HG02840 (cell line): ENCODE measurements around the gene CSMD2.
"Not testable (repeated sequence)": the region's sequence is repeated elsewhere in the genome, so short reads cannot be mapped to it uniquely, and the experiment has no call there.

Source experiments
- ATAC-seq: cut with Tn5 transposase; IDR thresholded peaks from one replicate; pipeline ENCODE4 v1.9.1; 2021; ENCODE audit warnings: mild to moderate bottlenecking, moderate library complexity, moderate number of reproducible peaks; ENCODE audit not compliant: unreplicated experiment, low FRiP score

Gene CSMD2

DNA sequence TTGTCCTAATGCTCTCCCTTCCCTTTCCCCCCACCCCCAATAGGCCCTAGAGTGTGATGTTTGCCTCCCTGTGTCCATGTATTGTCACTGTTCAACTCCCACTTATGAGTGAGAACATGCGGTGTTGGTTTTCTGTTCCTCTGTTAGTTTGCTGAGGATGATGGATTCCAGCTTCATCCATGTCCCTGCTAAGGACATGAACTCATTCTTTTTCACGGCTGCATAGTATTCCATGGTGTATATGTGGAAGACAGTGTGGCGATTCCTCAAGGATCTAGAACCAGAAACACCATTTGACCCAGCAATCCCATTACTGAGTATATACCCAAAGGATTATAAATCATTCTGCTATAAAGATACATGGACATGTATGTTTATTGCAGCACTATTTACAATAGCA lies 148.7 kb downstream of the CSMD2 start:
- ATAC-seq = not testable (repeated sequence)

DNA sequence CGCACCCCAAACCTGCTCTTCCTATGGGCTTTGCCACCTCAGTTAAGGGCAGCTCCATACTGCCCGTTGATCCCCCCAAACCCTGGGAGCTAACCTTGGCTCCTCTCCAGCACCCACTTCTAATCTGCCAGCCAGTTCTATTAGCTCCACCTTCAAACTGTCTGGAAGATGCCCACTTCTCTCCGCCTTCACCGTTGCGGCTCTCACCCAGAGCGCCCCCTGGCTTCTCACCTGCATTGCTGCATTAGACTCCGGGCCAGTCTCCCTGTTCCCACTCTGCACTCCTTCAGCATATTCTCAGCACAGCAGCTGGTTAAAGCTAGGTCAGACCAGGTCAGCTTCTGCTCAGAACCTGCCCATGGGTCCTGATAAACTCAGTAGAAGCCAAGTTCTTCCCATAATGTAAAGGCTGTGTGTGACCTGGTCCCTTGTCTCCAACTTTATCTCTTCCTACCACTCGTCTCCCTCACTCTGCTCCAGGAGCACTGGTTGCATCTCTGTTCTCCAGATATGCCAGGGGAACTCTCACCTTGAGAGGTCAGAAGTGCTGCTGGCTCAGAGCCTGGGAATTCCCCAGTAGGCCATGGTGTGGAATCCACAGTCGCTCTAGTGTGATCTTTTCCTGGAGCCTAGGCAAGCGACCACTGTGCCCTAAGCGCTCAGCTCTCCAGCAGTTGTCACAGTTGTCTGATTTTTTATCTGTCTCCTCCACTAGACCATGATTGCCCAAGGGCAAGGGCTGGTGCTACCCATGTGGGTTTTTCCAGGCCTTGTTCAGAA lies 150.9 kb downstream of the CSMD2 start:
- no peak for ATAC-seq

DNA sequence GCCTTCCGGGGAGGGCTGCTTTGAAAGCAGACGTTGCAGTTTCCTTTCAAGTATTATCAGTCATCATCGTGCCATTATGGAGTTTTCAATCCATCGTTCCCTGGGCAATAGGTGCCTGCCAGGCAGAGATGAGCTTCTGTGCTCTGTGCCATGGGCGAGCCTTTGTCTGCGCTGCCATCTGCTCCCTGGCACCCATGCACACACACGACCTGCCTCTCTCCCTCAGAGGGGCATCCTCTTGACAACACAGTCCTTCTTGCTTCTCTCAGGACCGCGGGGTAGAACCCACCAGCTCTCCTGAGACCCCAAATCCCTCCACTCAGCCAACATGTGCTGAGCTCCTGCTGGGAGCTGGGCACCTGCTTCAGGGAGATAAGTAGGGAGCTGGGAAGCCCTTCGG lies 151.9 kb downstream of the CSMD2 start:
- ATAC-seq = no peak

DNA sequence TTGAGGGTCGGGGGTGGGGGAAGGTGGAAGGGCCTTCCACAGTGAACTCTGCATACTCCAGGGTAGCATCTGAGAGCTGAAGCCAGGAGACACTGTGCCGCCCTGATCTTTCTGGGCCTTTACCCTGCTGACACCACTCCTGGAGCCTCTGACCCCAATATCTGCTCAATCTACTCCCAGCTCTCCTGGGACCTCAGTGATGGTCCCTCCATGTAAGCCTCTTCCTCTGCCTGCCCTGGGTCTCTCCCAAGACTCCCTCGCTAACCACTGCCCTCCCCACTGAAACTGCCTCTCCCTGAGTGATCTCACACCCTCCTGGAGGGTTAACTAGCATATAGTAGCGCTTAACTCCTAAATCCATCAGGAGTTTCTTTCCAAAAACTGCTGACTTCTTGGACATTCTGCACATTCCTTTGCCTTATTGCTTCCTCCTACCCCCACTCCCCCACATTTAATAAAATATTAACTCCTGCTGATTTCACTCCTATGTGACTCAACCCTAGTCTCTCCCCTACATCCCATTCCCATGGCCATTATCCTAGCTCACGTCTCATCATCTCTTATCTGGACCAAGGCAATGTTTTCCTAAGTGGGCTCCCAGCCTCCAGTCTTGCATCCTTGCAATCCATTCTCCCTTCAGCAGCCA lies 155.6 kb downstream of the CSMD2 start:
- ATAC-seq = no peak

DNA sequence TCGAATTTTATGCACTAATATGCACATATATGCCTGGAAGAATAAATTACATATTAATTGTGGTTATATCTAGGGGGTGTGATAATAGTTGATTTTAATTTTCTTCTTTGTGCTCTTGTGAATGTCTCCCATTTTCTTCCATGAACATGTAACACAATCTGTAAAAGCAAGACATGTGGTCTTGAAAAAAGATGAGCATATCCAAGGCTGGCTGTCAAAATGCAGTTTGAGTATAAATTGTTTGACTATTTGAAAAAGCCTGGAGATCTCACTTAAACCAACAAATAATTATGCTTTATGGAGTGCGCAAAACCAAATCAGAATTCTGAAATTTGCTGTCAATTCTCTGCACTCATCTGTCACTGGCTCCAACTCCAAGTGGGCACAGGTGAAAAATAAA lies 157.3 kb downstream of the CSMD2 start:
- no peak for ATAC-seq

DNA sequence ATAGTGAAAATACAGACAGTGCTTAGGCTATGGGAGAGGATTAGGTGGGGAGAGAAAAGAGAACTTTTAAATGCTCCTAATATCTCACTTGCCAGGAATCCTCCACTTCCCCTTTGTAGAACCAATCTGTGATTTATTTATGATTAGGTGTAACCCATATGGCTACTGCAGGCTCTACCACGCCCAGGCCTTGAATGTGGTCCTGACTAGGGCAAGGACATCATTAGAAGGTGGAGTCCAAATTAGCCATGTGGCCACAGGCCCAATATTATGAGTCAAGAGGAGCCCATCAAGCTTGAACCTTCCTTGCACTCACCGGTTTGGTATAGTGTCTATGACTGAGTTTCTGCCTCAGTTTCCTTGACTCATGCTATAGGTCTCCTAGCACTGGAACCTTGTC lies 159.7 kb downstream of the CSMD2 start:
- no peak for ATAC-seq

DNA sequence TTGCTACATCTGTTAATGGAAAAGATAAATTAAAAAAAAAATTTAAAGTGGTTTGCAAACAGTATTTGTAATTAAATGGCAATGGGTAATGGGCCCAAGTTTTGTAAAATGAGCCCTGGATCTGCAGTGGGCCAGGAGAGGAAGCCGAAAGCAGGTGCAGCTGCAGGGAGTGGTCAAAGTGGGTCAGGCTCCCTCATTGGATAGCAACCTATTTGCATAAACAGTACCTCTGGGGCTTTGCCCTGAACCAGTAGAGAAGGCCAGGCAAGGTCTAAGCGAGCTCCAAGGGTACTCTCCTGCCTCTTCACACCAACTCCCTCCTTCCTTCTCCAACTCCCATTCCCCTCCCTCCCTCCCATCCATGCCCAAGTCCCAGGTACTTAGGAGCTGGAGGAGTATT lies 162.2 kb downstream of the CSMD2 start:
- no peak for ATAC-seq

DNA sequence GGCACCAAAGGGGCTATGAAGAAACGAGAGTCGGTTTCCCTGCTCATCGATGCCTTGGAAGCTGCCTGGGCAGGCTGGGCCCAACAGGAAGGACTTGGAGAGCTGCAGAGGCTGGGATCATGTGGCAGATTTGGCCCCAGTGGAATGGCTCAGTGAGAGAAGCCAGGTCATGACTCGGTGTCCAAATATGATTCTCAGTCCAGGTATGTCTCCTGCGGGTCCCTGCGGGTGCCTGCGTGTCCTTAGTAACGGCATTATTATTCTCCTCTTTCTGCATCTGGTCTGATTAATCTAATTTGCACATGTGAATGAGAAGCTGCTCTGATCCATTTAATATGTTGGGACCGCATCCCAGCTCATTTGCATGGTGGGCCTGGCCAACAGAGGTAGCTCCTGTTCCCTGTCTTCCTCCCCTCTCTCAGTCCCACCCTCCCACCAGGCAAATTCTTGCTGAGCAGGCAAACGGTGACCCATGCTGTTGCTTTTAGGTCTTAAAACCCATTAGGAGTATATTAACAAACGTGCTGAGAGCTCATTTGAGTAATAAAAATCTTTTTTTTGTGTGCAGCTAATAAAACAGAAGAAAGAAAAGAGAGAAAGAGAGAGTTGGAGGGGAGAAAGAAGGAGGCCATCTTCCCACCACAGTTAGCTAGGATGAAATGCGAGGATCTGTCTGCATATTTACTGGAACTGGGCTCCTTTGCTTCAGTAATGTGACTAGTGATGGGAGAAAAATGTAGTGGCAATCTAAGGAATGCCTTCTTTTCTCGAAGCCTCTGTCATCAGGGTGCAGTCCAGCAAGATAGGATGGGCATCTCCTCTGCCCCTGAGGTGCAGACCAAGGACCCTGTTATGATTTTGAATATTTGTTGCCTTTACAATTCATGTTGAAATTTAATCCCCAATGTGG lies 167.6 kb downstream of the CSMD2 start:
- ATAC-seq = no peak

DNA sequence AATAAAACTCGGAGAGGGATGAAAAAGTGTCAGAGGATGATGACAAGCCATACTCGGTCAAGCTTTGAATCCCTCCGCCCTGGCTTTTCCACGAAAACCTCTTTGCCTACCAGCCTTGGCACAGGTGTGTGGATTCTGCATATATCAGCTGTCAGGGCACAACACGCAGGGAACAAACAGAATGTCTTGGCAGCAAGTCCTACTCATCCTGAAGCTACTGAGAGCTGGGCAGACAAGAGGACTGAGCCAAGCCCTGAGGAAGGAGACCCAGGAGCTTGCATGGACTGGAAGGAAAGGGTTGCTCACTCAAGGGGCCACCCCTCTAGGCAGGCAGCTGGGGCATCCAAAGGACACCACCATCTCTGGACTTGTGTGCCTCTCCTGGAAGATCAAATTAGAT lies 168.7 kb downstream of the CSMD2 start:
- no peak for ATAC-seq

DNA sequence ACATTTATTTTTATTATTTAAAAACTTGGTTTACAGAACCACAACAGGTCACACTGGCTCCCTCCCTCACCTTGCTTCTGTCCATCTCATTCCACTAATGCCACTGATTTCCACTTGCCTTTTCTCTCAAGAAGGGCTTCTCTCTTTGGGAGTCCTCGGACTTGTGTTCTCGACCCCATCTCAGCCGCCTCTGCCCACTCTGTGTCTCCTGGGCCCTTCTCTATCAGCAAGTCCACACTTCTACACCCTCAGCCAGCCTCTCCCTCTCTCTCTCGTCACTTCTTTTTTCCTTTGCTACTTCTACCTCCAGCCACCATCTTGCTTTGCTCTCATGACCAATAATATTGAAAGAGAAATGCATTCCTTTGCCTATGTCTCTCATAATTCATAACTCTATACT lies 171.7 kb downstream of the CSMD2 start:
- no peak for ATAC-seq

DNA sequence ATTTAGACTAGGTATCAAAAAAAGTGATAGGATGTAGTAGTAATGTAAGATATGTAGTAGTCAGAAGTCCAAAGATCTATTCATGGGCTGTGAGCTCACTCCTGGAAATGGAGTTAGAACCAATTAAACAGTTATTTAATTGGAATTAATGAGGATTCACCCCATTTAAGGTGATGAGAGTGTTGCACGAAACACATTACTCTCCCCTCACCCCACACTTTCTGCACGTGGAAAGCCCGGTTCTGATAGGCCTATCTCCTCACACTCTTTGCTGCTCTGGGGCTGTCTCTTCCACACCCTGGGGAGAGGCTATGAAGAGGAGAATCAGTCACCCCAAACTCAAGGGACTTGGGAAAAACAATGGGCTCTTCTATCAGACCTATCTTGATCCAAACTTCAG lies 174.7 kb downstream of the CSMD2 start:
- ATAC-seq = no peak

DNA sequence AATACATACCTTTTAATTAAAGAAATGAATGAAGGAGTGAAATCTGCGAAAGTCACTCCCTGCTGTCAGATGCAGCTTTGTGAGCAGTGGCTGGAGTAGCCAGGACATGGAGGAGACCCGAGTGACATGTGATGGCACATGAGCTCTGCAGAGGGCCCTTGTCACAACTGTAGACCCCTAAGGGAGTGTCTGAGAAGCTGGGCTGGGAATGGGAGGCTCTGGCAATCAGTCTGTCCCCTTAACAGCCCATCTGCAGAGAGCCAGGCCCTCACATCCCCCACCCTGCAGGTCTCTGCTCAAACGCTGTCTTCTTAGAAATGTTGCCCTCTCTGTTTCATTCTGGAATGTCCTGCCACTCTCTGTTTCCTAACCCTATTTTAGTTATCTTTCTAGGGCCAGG lies 176.9 kb downstream of the CSMD2 start:
- no peak for ATAC-seq

DNA sequence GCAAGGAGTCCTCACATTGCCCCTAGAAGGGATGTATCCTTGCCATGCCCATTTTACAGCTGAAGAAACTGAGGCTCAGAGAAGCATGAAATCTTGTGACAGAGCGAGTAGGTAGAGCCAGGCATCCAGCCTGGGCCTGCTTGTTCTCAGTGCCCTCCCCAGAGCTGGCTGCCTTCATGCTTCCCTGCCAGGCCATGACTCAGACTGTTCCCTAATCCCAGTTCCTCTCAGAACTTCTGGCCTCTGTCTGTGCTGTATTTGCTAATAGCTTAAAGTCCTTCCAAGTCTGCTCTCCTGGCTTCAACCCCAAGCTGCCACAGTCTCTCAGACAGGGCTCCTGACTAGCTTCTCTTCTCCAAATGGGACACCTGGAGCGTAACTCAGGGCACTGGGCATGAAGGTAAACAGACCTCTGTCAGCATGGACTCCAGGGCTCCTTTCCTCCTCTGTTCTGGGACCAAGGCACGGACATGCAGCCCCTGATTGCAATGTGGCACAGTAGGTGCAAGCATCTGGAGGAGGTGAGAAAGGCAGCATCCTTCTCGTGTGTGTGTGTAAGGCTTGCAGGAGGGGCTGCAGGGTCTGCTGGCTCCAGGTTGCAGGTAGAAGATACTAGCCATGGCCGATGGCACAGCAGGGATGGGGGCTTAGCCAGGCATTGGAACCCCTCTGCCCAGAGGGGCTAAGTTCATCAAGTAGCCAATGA lies 178.5 kb downstream of the CSMD2 start:
- no peak for ATAC-seq

DNA sequence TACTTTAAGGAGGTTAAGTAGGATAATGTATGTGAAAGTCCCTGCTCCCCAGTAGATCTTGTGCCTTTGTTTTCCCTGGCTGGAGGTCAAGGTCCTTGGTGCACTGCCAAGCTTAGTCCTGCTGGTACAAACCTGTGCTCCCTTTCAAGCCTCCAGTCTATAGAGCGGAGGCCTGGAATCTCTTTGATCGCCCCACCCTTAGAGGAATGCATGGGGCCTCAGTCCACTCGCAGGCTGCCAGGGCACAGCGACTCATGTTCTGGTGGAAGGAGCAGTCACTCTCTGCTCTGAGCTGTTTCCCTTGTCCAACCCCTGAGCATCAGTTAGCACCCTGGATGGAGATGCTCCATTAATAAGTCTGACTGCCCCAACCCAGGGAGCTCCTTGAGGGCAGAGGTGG lies 179.4 kb downstream of the CSMD2 start:
- ATAC-seq = no peak

DNA sequence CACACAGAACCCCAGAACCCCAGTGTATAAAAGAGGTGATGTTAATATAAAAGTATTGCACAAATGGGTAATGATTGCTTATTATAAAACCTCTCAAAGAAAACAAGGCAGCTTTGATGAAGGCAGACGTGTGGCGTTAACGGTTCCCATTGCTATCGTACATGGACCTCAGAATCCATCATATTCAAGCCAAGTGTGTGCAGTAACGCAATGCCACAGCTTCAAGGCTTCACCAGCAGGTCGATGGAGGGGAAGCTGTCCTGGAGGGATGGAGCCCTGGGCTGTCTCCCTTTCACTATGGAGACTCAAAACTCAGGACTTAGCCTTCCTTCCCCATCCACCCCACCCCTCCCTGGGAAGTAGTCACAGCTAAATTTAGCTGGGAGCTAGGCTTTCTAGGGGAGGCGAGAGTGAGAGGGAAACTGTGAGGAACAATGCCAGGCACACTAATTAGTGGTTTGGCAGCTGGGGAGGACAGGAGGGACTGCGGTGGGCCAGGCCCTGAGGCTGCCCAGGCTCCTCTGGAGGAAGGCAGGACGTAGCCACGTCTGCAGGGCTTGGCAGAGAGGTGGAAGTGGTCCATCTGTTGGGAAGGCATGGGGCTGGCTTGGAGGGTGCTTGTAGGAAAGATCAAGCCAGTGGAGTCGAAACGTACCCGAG lies 180.0 kb downstream of the CSMD2 start:
- no peak for ATAC-seq

DNA sequence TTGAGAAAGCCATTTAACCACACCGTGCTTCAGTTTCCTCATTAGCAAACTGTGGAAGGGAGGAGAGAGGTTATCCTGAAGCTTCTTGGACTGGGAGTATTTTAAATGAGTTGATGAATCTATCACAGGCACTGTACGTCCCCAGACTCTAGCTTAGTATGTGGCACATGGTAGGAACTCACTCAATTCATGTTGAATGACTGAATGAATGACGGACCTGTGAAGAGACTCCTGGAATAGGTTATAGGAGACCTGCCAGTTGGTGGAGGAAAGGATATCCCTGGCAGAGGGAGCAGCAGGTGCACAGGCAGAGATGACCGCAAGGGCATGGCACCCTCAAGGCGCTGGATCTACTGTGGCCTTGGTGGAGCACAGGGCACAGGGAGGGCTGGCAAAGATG lies 182.6 kb downstream of the CSMD2 start:
- ATAC-seq = no peak

DNA sequence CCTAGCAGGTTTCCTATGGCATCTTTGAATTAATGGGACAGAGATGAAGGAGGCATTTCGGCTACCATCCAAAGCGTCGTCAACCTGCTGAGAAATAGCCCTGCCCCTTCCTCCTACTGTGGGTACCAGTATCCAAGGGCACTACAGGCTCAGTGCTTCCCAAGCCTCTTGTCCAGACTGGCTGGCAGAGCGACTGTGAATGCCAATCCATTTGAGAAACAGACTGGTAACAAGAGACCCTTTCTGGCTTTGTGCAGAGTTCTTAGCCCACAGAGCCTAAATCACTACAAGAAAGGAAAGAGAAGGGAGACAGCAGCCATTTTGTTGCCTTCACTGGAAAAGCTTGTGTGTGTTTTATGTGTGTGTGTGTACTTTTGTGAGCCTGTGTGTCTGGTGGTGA lies 185.7 kb downstream of the CSMD2 start:
- no peak for ATAC-seq

DNA sequence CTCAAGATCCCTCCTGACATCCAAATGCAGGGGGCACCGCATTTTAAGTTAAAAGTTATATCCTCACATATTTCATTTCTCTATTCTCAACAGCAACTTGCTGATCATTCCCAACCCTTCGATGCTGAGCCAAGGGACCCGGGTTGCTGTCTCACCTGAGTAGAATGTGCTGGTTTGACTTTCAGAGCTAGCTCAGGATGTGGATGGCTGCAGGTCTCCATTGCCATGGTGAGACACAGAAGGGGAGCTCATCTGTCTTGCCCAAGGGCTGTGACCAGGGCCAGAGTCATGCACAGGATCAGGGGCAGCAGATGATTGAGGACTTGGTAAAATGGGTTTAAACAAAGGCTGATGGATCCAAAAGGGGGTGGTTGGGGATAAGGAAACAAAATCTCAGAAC lies 189.1 kb downstream of the CSMD2 start:
- ATAC-seq = no peak

DNA sequence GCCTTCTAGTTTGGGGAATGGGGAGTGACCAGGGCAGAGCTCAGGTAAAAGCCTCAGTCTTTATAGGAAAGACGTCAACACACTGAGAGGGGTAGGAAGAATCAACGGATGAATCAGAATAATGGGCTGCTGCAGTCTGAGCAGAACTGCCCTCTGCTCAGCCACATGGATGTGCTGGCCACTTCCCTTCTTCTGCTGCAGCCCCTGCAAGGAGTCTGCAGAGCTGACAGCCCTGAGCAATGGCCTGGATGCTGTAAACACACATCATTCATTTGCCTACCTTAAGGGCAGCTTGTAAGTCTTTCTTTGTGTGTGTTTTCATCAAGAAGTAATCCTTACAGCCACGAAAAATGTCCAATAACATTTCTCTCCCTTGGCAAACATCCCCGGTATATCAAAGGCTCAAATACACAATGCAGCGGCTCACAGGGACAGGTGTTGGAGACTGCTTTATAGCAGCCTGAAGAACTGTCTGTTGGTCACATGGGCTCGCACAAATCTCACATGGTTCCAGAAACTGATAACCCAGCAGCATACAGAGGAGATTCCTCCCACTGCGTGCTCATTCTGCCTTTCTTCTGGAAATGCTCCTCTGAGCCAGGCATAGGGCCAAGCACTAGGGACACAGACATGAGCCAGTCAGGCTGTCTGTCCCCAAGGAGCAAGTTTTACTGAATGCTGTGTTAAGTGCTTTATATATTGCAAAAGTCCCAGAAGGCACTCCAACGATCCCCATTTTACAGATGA lies 191.1 kb downstream of the CSMD2 start:
- ATAC-seq = no peak
